Suprapubic skin (tissue), 4 donors: ENCODE data around the gene EEF1AKMT2. TPM values are rescaled to one million over a fixed set of nuclear protein-coding genes. Genes with fewer than 3 reads are reported as not detected.

Experiments used
- DNase-seq, 2 donors: peaks; one replicate each; pipeline ENCODE4 v3.0.0-alpha.2; 2019; ENCODE audit warnings: low spot score in 2 of 2
- H3K27ac ChIP-seq: fragments of 200-600 bp; sonication (generic); one replicate; pipeline ENCODE4 v1.5.1; 2019
- H3K27me3 ChIP-seq: fragments of 200-600 bp; sonication (generic); one replicate; pipeline ENCODE4 v1.5.1; 2019
- H3K36me3 ChIP-seq: fragments of 200-600 bp; sonication (generic); one replicate; pipeline ENCODE4 v1.5.1; 2019
- H3K4me1 ChIP-seq: fragments of 200-600 bp; sonication (generic); one replicate; pipeline ENCODE4 v1.5.1; 2019
- H3K4me3 ChIP-seq: fragments of 200-600 bp; sonication (generic); one replicate; pipeline ENCODE4 v1.5.1; 2019; ENCODE audit warnings: mild to moderate bottlenecking
- H3K9me3 ChIP-seq: fragments of 200-600 bp; sonication (generic); one replicate; pipeline ENCODE4 v1.5.1; 2019
- CTCF ChIP-seq, 2 donors: fragments of 200-600 bp in 1 of 2; fragments of 450-650 bp in 1 of 2; sonication (generic) in 1 of 2; IDR thresholded peaks; one replicate each; pipeline ENCODE4 v1.5.1; 2016 to 2019; ENCODE audit warnings: antibody characterized with exemption in 2 of 2, mild to moderate bottlenecking in 1 of 2, moderate library complexity in 1 of 2
- EP300 ChIP-seq: sonication (generic); formaldehyde crosslinking; IDR thresholded peaks from one replicate; pipeline ENCODE4 v1.6.1; 2017; ENCODE audit warnings: antibody characterized with exemption
- POLR2A ChIP-seq, 2 donors: fragments of 450-650 bp; IDR thresholded peaks; one replicate each; pipeline ENCODE4 v1.6.1; 2017; ENCODE audit warnings: antibody characterized with exemption in 2 of 2, mild to moderate bottlenecking in 2 of 2, moderate library complexity in 2 of 2
- POLR2AphosphoS5 ChIP-seq, 3 donors: sonication (generic); formaldehyde crosslinking; IDR thresholded peaks; one replicate each; pipeline ENCODE4 v1.6.1; 2017; ENCODE audit warnings: antibody characterized with exemption in 3 of 3
- WGBS: methylation state at CpG from one replicate; pipeline ENCODE4 v1.1.5; 2018; 5-methylcytosine and 5-hydroxymethylcytosine counted together
- total RNA-seq, 4 donors: library from RNA; depleted of rRNA; stranded (reverse); fragments of >200 nt; gene quantifications; one replicate each; pipeline ENCODE4 v1.1.0, GENCODE V29; 2016

EEF1AKMT2 gene
- total RNA-seq, 4 donors from 2014 or later: 11.4 to 23.8 (median 15.3) TPM

DNA sequence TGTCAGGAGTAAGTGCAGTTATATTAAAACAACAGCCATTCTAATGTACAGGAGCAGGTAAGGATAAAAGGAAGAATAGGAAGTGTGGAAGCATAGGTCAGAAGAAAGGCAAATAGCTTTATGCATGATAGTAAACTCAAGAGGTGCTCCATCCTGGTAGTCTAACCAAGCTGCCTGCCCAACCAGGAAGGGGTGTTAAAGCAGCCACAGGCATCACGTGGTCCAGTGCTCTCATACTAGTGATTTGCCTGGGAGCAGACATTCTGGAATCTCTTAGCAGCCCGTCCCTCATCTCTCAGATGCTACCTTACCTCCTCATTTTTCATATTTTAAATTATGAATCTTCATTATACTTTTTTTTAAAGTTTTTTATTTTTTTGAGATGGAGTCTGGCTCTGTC, 28.4 kb upstream of the EEF1AKMT2 start:
- Histone ChIP-seq H3K9me3 (no peaks in the 10 kb centered on the region), H3K4me3 (no peak overlapping the region), H3K27me3 (no peaks in the 10 kb centered on the region), H3K27ac (no peak overlapping the region), H3K4me1 (no peaks in the 10 kb centered on the region), H3K36me3 (peaks cover 41% of the 10 kb centered on the region)
- no peak for TF ChIP-seq EP300
- no peak for TF ChIP-seq POLR2AphosphoS5 (IDR thresholded peaks at IDR 0.05)
- no peak for TF ChIP-seq POLR2A (IDR thresholded peaks at IDR 0.05)
- no peak for TF ChIP-seq CTCF (IDR thresholded peaks at IDR 0.05)
- DNase-seq: no peak
- WGBS: 92% methylated on average over 2 of the region's 2 CpGs

GRCh38 chr10:124802313-124802675, 10.6 kb upstream of the EEF1AKMT2 start:
- DNase-seq: no peak
- WGBS: under 1% methylated on average over 11 of the region's 13 CpGs
- TF ChIP-seq CTCF (IDR thresholded peaks at IDR 0.05): no peak
- no peak for TF ChIP-seq POLR2A (IDR thresholded peaks at IDR 0.05)
- TF ChIP-seq POLR2AphosphoS5 (IDR thresholded peaks at IDR 0.05): no peak
- no peak for TF ChIP-seq EP300
- H3K9me3 ChIP-seq: no peaks in the 10 kb centered on the region
- H3K27ac ChIP-seq: peak overlapping the region; percentile 63
- peaks cover 11% of the 10 kb centered on the region for H3K4me1 ChIP-seq
- H3K36me3 ChIP-seq: no peaks in the 10 kb centered on the region
- H3K4me3 ChIP-seq: peak overlapping the region; percentile 62
- H3K27me3 ChIP-seq: no peaks in the 10 kb centered on the region

GRCh38 chr10:124799211-124799610, 7.5 kb upstream of the EEF1AKMT2 start:
- Histone ChIP-seq H3K27ac (no peak overlapping the region), H3K4me3 (no peak overlapping the region), H3K9me3 (no peaks in the 10 kb centered on the region), H3K36me3 (no peaks in the 10 kb centered on the region), H3K4me1 (peaks cover 11% of the 10 kb centered on the region), H3K27me3 (no peaks in the 10 kb centered on the region)
- DNase-seq: no peak
- WGBS: 64% methylated on average over 4 of the region's 4 CpGs
- TF ChIP-seq POLR2A (IDR thresholded peaks at IDR 0.05): no peak
- TF ChIP-seq CTCF (IDR thresholded peaks at IDR 0.05): no peak
- TF ChIP-seq POLR2AphosphoS5 (IDR thresholded peaks at IDR 0.05): no peak
- TF ChIP-seq EP300: no peak

- no peak for TF ChIP-seq POLR2A (IDR thresholded peaks at IDR 0.05)
- no peak for TF ChIP-seq EP300
- no peak for TF ChIP-seq CTCF (IDR thresholded peaks at IDR 0.05)
- TF ChIP-seq POLR2AphosphoS5 (IDR thresholded peaks at IDR 0.05): no peak
- no peak for DNase-seq
- no peaks in the 10 kb centered on the region for H3K27me3 ChIP-seq
- H3K36me3 ChIP-seq: no peaks in the 10 kb centered on the region
- H3K4me1 ChIP-seq: peaks cover 11% of the 10 kb centered on the region
- H3K27ac ChIP-seq: no peak overlapping the region
- H3K9me3 ChIP-seq: no peaks in the 10 kb centered on the region
- no peak overlapping the region for H3K4me3 ChIP-seq
- WGBS: 86% methylated on average over 4 of the region's 4 CpGs
Measured at GRCh38 chr10:124798781-124799180, 7.1 kb upstream of the EEF1AKMT2 start.

GRCh38 chr10:124798364-124798763, 6.7 kb upstream of the EEF1AKMT2 start:
- no peaks in the 10 kb centered on the region for H3K27me3 ChIP-seq
- H3K4me3 ChIP-seq: no peak overlapping the region
- H3K36me3 ChIP-seq: no peaks in the 10 kb centered on the region
- no peaks in the 10 kb centered on the region for H3K9me3 ChIP-seq
- no peak for DNase-seq
- H3K27ac ChIP-seq: no peak overlapping the region
- WGBS: 88% methylated on average over 1 of the region's 1 CpG
- TF ChIP-seq POLR2A (IDR thresholded peaks at IDR 0.05) (no peak), EP300 (no peak), POLR2AphosphoS5 (IDR thresholded peaks at IDR 0.05) (no peak), CTCF (IDR thresholded peaks at IDR 0.05) (no peak)
- peaks cover 11% of the 10 kb centered on the region for H3K4me1 ChIP-seq
